Measurements from ENCODE around the gene NR1H4. TPM values are rescaled to one million over a fixed set of nuclear protein-coding genes. Genes with fewer than 3 reads are reported as not detected.

Gene NR1H4
- total and polyA plus RNA-seq, 4 donors = 0.06 to 1.3 TPM; not detected in 2

DNA sequence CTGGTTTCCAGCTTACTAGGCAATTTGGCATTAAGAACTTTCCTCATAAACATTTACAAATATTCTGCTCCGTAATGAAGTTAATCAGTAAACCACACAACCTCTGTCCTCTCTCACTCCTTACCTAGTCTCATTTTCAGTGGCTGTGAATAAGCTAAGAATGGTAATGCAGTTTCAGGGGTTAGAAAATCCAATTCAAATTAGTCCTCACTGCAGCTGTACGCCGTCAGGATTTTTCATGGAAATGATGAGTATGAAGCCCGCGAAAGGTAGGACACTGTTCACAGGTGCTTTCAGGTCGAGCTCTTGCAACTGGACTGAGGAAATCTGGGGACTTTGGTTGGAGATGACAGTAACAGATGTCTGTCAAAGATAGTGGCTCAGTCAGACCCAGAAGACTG lies 29.6 kb downstream of the NR1H4 start:
- Histone ChIP-seq H3K9ac (ENCODE audit: insufficient read depth in 1 of 2, low read length in 2 of 2) (no peak overlapping the region), H3K9me3 (ENCODE audit: control insufficient read depth in 4 of 4, insufficient read depth in 3 of 4, low read length in 3 of 4) (no peaks in the 10 kb centered on the region), H3K27ac (ENCODE audit: low read depth in 1 of 2, low read length in 1 of 2) (no peak overlapping the region), H3K27me3 (ENCODE audit: control insufficient read depth in 3 of 3, insufficient read depth in 3 of 3, low read length in 2 of 3) (no peaks in the 10 kb centered on the region), H3K4me1 (ENCODE audit: control insufficient read depth in 5 of 5, insufficient read depth in 5 of 5, low read length in 5 of 5) (no peaks in the 10 kb centered on the region), H3K4me3 (no peak overlapping the region), H3K36me3 (ENCODE audit: control insufficient read depth in 4 of 4, insufficient read depth in 4 of 4, low read length in 4 of 4) (no peaks in the 10 kb centered on the region)
- ATAC-seq (ENCODE audit: insufficient read depth, low FRiP score) (no peak), DNase-seq (no peak)
- 90 to 95% methylated on average over 6 of the region's 6 CpGs for WGBS, 2 donors
- TF ChIP-seq, protein P1, sequence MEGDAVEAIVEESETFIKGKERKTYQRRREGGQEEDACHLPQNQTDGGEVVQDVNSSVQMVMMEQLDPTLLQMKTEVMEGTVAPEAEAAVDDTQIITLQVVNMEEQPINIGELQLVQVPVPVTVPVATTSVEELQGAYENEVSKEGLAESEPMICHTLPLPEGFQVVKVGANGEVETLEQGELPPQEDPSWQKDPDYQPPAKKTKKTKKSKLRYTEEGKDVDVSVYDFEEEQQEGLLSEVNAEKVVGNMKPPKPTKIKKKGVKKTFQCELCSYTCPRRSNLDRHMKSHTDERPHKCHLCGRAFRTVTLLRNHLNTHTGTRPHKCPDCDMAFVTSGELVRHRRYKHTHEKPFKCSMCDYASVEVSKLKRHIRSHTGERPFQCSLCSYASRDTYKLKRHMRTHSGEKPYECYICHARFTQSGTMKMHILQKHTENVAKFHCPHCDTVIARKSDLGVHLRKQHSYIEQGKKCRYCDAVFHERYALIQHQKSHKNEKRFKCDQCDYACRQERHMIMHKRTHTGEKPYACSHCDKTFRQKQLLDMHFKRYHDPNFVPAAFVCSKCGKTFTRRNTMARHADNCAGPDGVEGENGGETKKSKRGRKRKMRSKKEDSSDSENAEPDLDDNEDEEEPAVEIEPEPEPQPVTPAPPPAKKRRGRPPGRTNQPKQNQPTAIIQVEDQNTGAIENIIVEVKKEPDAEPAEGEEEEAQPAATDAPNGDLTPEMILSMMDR (IDR thresholded peaks at IDR 0.05; ENCODE audit: control extremely low read depth, extremely low read depth) = no peak

- H3K9ac ChIP-seq (ENCODE audit: insufficient read depth in 1 of 2, low read length in 2 of 2) = no peak overlapping the region
Observed at GRCh38 chr12:100504804-100505203, 31.1 kb downstream of the NR1H4 start.

GRCh38 chr12:100508751-100509150 lies 35.1 kb downstream of the NR1H4 start:
- Histone ChIP-seq H3K27ac (ENCODE audit: low read depth in 1 of 2, low read length in 1 of 2) (no peak overlapping the region), H3K36me3 (ENCODE audit: control insufficient read depth in 4 of 4, insufficient read depth in 4 of 4, low read length in 4 of 4) (no peaks in the 10 kb centered on the region), H3K9me3 (ENCODE audit: control insufficient read depth in 4 of 4, insufficient read depth in 3 of 4, low read length in 3 of 4) (no peaks in the 10 kb centered on the region), H3K4me1 (ENCODE audit: control insufficient read depth in 5 of 5, insufficient read depth in 5 of 5, low read length in 5 of 5) (no peaks in the 10 kb centered on the region), H3K27me3 (ENCODE audit: control insufficient read depth in 3 of 3, insufficient read depth in 3 of 3, low read length in 2 of 3) (no peaks in the 10 kb centered on the region), H3K4me3 (no peak overlapping the region), H3K9ac (ENCODE audit: insufficient read depth in 1 of 2, low read length in 2 of 2) (no peak overlapping the region)
- no peak for ATAC-seq (ENCODE audit: insufficient read depth, low FRiP score)
- WGBS, 2 donors = 62 to 77% methylated on average over 4 of the region's 4 CpGs
- no peak for DNase-seq
- TF ChIP-seq, protein P1 (IDR thresholded peaks at IDR 0.05; ENCODE audit: control extremely low read depth, extremely low read depth) = no peak

More at GRCh38 chr12:100504804-100505203, 31.1 kb downstream of the NR1H4 start:
- Histone ChIP-seq H3K4me1 (ENCODE audit: control insufficient read depth in 5 of 5, insufficient read depth in 5 of 5, low read length in 5 of 5) (no peaks in the 10 kb centered on the region), H3K27me3 (ENCODE audit: control insufficient read depth in 3 of 3, insufficient read depth in 3 of 3, low read length in 2 of 3) (no peaks in the 10 kb centered on the region), H3K9me3 (ENCODE audit: control insufficient read depth in 4 of 4, insufficient read depth in 3 of 4, low read length in 3 of 4) (no peaks in the 10 kb centered on the region), H3K27ac (ENCODE audit: low read depth in 1 of 2, low read length in 1 of 2) (no peak overlapping the region), H3K4me3 (no peak overlapping the region), H3K36me3 (ENCODE audit: control insufficient read depth in 4 of 4, insufficient read depth in 4 of 4, low read length in 4 of 4) (no peaks in the 10 kb centered on the region)
- DNase-seq (peak in 1 of 3 donors; percentile 16), ATAC-seq (ENCODE audit: insufficient read depth, low FRiP score) (no peak)
- WGBS, 2 donors = 63 to 80% methylated on average over 1 of the region's 1 CpG
- TF ChIP-seq, protein P1 (IDR thresholded peaks at IDR 0.05; ENCODE audit: control extremely low read depth, extremely low read depth) = no peak

- H3K27me3 ChIP-seq (ENCODE audit: control insufficient read depth in 3 of 3, insufficient read depth in 3 of 3, low read length in 2 of 3) = no peaks in the 10 kb centered on the region
- ATAC-seq (ENCODE audit: insufficient read depth, low FRiP score) (no peak), DNase-seq (no peak)
- 78 to 83% methylated on average over 3 of the region's 3 CpGs for WGBS, 2 donors
- H3K36me3 ChIP-seq (ENCODE audit: control insufficient read depth in 4 of 4, insufficient read depth in 4 of 4, low read length in 4 of 4) = no peaks in the 10 kb centered on the region
- no peaks in the 10 kb centered on the region for H3K9me3 ChIP-seq (ENCODE audit: control insufficient read depth in 4 of 4, insufficient read depth in 3 of 4, low read length in 3 of 4)
- TF ChIP-seq, protein P1 (IDR thresholded peaks at IDR 0.05; ENCODE audit: control extremely low read depth, extremely low read depth) = no peak
- H3K4me1 ChIP-seq (ENCODE audit: control insufficient read depth in 5 of 5, insufficient read depth in 5 of 5, low read length in 5 of 5) = no peaks in the 10 kb centered on the region
- no peak overlapping the region for H3K27ac ChIP-seq (ENCODE audit: low read depth in 1 of 2, low read length in 1 of 2)
- H3K4me3 ChIP-seq = no peak overlapping the region
- H3K9ac ChIP-seq (ENCODE audit: insufficient read depth in 1 of 2, low read length in 2 of 2) = no peak overlapping the region
Observed at GRCh38 chr12:100512692-100513091, 39.0 kb downstream of the NR1H4 start.

All from lung (tissue), 12 donors.